Stomach (tissue), 19 donors: ENCODE data around the gene FNDC11. TPM values are rescaled to one million over a fixed set of nuclear protein-coding genes. Genes with fewer than 3 reads are reported as not detected.

Experiments used
- DNase-seq, 2 donors: peaks; one replicate each; pipeline versions ENCODE4 v3.0.0 to v3.0.0-alpha.2; 2013 to 2019
- H3K27ac ChIP-seq, 5 donors: fragments of 200-600 bp in 4 of 5; sonication (generic) in 4 of 5; one replicate each; pipeline ENCODE4 v1.5.1; 2013 to 2019; ENCODE audit warnings: mild to moderate bottlenecking in 1 of 5, moderate library complexity in 1 of 5
- H3K27me3 ChIP-seq, 3 donors: fragments of 200-600 bp; sonication (generic); one replicate each; pipeline ENCODE4 v1.5.1; 2017 to 2019; ENCODE audit warnings: mixed run types in 1 of 3
- H3K36me3 ChIP-seq, 4 donors: fragments of 200-600 bp; sonication (generic); 1 replicate in 3 of 4; 2 replicates in 1 of 4; pipeline ENCODE4 v1.5.1; 2016 to 2019
- H3K4me1 ChIP-seq, 4 donors: fragments of 200-600 bp; sonication (generic); one replicate each; pipeline ENCODE4 v1.5.1; 2016 to 2019
- H3K4me3 ChIP-seq, 4 donors: fragments of 200-600 bp; sonication (generic) in 3 of 4; one replicate each; pipeline ENCODE4 v1.5.1; 2016 to 2019; ENCODE audit warnings: mild to moderate bottlenecking in 1 of 4
- H3K9me3 ChIP-seq, 4 donors: fragments of 200-600 bp; sonication (generic); one replicate each; pipeline ENCODE4 v1.5.1; 2016 to 2019
- CTCF ChIP-seq, 7 experiments: fragments of 450-650 bp in 4 of 7; fragments of 200-600 bp in 3 of 7; sonication (generic) in 3 of 7; IDR thresholded peaks; one replicate each; pipeline ENCODE4 v1.5.1; 2016 to 2019; ENCODE audit warnings: antibody characterized with exemption in 7 of 7, control low read depth in 2 of 7, mild to moderate bottlenecking in 1 of 7
- EP300 ChIP-seq: sonication (generic); formaldehyde crosslinking; IDR thresholded peaks from one replicate; pipeline ENCODE4 v1.6.1; 2017; ENCODE audit warnings: antibody characterized with exemption
- POLR2A ChIP-seq, 4 donors: fragments of 450-650 bp; IDR thresholded peaks; one replicate each; pipeline ENCODE4 v1.6.1; 2016; ENCODE audit warnings: antibody characterized with exemption in 4 of 4, control low read depth in 2 of 4, mild to moderate bottlenecking in 1 of 4, moderate library complexity in 1 of 4
- POLR2AphosphoS5 ChIP-seq, 3 donors: sonication (generic); formaldehyde crosslinking; IDR thresholded peaks; one replicate each; pipeline ENCODE4 v1.6.1; 2016; ENCODE audit warnings: antibody characterized with exemption in 3 of 3
- WGBS, 5 donors: extraction: QIAGEN DNeasy Blood & Tissue Kit in 3 of 5; methylation state at CpG; one replicate each; pipeline versions ENCODE4 v1.1.5 to v1.1.7; 2013 to 2018; 5-methylcytosine and 5-hydroxymethylcytosine counted together
- intact Hi-C: fragments of 100-400 bp; cut with DNase I; formaldehyde crosslinking; loops from one replicate; pipeline ENCODE4 v1.15.1; 2023; ENCODE audit warnings: low total_unique reads
- long read RNA-seq, 10 donors: transcript quantifications; one replicate each; lab custom pipeline, GENCODE V29; 2026
- polyA plus RNA-seq, 3 donors: library from polyadenylated mRNA; stranded (reverse); fragments of 200-250 nt; gene quantifications; one replicate each; pipeline ENCODE4 v1.2.3, GENCODE V29; 2013
- total RNA-seq, 5 donors: library from RNA; depleted of rRNA; stranded (reverse); fragments of >200 nt; gene quantifications; one replicate each; pipeline versions ENCODE4 v1.1.0 to v1.2.3, GENCODE V29; 2014 to 2016
- donor health status: healthy with polysubstance abuse.
- donor health status: Bipolar disorder and iron deficiency.
- donor health status: healthy.

FNDC11 gene
- total RNA-seq (1 to 10 TPM in 1 of 5 donors, under 1 TPM in 1, not detected in 3; 0.55 to 1.2 TPM), polyA plus RNA-seq (1 to 10 TPM in 1 of 3 donors, under 1 TPM in 2; 0.25 to 3.1 (median 0.50) TPM)
- long read RNA-seq, donor 1: 0 reads
- long read RNA-seq, donor 2, partial matches to known transcripts: 0 of 1 reads
- long read RNA-seq, donor 2, other reads (novel, unspliced or antisense): 0 of 1 reads
- long read RNA-seq, donor 3: 0 reads
- long read RNA-seq, donor 4: 0 reads
- long read RNA-seq, donor 5, partial matches to known transcripts: 0 of 1 reads
- long read RNA-seq, donor 5, other reads (novel, unspliced or antisense): 0 of 1 reads
- long read RNA-seq, donor 6, partial matches to known transcripts: 0 of 1 reads
- long read RNA-seq, donor 6, other reads (novel, unspliced or antisense): 0 of 1 reads
- long read RNA-seq, donor 7: 0 reads
- long read RNA-seq, donor 8: 0 reads
- long read RNA-seq, donor 9, partial matches to known transcripts: 0 of 1 reads
- long read RNA-seq, donor 9, other reads (novel, unspliced or antisense): 0 of 1 reads
- long read RNA-seq, donor 10, partial matches to known transcripts: 0 of 1 reads
- long read RNA-seq, donor 10, other reads (novel, unspliced or antisense): 0 of 1 reads

DNA sequence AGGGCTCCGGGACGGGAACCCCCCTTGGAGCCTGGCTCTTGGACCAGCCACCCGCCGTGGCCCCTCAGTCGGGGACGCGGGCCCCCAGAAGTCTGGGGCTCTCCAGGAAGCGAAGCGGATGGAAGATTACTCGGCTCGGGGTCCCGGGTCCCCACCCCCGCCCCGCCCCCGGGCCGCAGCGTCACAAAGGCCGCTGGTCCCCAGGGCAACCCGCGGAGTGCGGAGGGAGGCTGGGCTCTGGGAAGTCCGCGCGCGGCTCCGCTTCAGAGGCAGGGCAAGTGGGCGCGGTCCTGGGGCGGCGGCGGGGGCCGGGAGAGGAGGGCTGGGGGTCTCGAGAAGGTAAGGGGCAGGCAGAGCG lies at the start of gene FNDC11:
TSS of gene FNDC11 (plus strand) at position 227 of the 358 bp plus-strand sequence. CDS start 1,505 bp downstream, outside the sequence.
- Histone ChIP-seq H3K36me3 (peaks cover 8 to 16% (median 10%) of the 10 kb centered on the region in 4 donors), H3K9me3 (no peaks in the 10 kb centered on the region), H3K4me1 (peaks cover 8 to 23% (median 22%) of the 10 kb centered on the region in 4 donors), H3K4me3 (peak within 1 kb of the TSS; percentile 54 to 73 (median 59)), H3K27me3 (peaks cover 0 to 53% (median 0%) of the 10 kb centered on the region in 3 donors), H3K27ac (peak within 1 kb of the TSS; percentile 4 to 60 (median 45))
- intact Hi-C loops: no loop called here
- TF ChIP-seq POLR2A (IDR thresholded peaks at IDR 0.05) (no peak), EP300 (no peak), CTCF (IDR thresholded peaks at IDR 0.05) (no peak), POLR2AphosphoS5 (IDR thresholded peaks at IDR 0.05) (no peak)
- DNase-seq: peak; percentile 58 to 87
- 0 to 1% (median 0%) methylated on average over 3 to 34 of the region's 34 CpGs for WGBS, 5 donors

DNA sequence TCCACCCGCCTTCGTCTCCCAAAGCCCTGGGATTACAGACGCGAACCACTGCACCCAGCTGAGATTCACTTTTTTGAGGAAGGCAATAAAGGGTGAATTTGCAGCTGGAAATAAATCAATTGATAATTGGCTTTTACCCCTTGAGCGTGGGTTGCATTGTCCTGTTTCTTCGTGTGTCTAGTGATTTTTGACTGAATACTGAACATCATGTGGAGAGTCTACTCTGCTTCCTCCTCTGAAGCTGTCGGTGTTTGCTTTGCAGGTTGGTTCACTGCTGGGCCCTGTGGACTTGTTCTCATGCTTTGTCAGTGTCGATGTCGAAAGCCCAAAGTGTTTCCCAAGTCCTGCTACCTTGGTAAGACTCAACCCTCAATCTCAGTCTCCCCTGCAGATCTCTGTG lies 49.3 kb upstream of the FNDC11 start:
- H3K27ac ChIP-seq: no peak overlapping the region
- H3K36me3 ChIP-seq: no peaks in the 10 kb centered on the region
- H3K4me3 ChIP-seq: no peak overlapping the region
- peaks cover 5 to 82% (median 46%) of the 10 kb centered on the region in 3 donors for H3K27me3 ChIP-seq
- TF ChIP-seq CTCF (IDR thresholded peaks at IDR 0.05) (no peak), POLR2A (IDR thresholded peaks at IDR 0.05) (no peak), EP300 (no peak), POLR2AphosphoS5 (IDR thresholded peaks at IDR 0.05) (no peak)
- H3K4me1 ChIP-seq: peaks cover 1 to 9% (median 4%) of the 10 kb centered on the region in 4 donors
- intact Hi-C loops: no loop called here
- DNase-seq: no peak
- WGBS, 5 donors: 84 to 92% (median 90%) methylated on average over 9 of the region's 9 CpGs
- peaks cover 3 to 23% (median 20%) of the 10 kb centered on the region in 4 donors for H3K9me3 ChIP-seq

DNA sequence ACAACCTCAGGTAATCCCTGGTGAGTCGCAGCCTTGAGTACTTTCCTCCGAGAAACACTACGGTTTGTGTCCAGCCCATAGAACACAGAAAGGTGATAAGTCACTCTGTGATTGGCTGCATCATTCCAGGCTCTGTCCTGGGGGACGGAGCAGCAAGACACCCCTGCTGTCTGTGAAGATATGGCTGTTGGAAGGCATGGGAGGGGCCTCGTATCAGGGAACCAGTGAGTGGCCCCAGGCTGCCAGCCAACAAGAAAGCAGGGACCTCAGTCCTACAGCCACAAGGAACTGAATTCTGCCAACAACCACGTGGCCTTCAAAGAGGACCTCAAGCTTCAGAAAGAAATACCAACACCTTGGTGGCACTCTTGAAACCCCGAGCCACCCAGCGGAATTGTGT lies 48.7 kb upstream of the FNDC11 start:
- DNase-seq: no peak
- Histone ChIP-seq H3K27ac (no peak overlapping the region), H3K9me3 (peaks cover 3 to 23% (median 20%) of the 10 kb centered on the region in 4 donors), H3K4me1 (peaks cover 0 to 7% (median 3%) of the 10 kb centered on the region in 4 donors), H3K4me3 (no peak overlapping the region), H3K27me3 (peaks cover 4 to 82% (median 40%) of the 10 kb centered on the region in 3 donors), H3K36me3 (no peaks in the 10 kb centered on the region)
- intact Hi-C loops: no loop called here
- TF ChIP-seq POLR2A (IDR thresholded peaks at IDR 0.05) (no peak), CTCF (IDR thresholded peaks at IDR 0.05) (no peak), EP300 (no peak), POLR2AphosphoS5 (IDR thresholded peaks at IDR 0.05) (no peak)
- WGBS, 5 donors: 72 to 91% (median 78%) methylated on average over 8 of the region's 8 CpGs

DNA sequence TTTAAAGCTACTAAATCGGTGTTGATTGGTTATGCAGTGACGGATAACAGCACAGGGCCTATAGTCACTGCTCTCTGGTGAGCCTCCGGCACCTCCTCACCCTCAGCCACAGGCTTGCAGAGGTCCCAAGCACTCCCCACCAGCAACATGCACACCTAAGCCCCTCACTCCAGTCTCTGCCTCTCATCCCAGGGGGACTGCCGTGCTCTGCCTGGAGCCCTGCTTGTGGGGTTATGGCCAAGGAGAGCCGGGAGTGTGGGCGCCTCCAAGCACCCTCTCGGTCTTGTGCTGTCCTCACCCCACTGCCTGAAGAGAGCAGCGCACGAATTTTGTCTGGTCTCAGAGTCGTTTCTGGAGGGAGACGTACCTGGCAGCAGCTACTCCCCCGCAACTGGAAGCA lies 48.2 kb upstream of the FNDC11 start:
- intact Hi-C loops: no loop called here
- H3K9me3 ChIP-seq: peaks cover 3 to 23% (median 20%) of the 10 kb centered on the region in 4 donors
- no peaks in the 10 kb centered on the region for H3K36me3 ChIP-seq
- peaks cover 4 to 80% (median 37%) of the 10 kb centered on the region in 3 donors for H3K27me3 ChIP-seq
- peaks cover 0 to 7% (median 3%) of the 10 kb centered on the region in 4 donors for H3K4me1 ChIP-seq
- H3K27ac ChIP-seq: no peak overlapping the region
- TF ChIP-seq POLR2AphosphoS5 (IDR thresholded peaks at IDR 0.05): no peak
- no peak for TF ChIP-seq EP300
- no peak for TF ChIP-seq POLR2A (IDR thresholded peaks at IDR 0.05)
- TF ChIP-seq CTCF (IDR thresholded peaks at IDR 0.05): no peak
- WGBS, 5 donors: 72 to 92% (median 82%) methylated on average over 12 of the region's 12 CpGs
- no peak for DNase-seq
- no peak overlapping the region for H3K4me3 ChIP-seq
